Erythroblast (primary cell): ENCODE results near the gene FANCC.

Source experiments
- GATA1 ChIP-seq: IDR thresholded peaks from 2 replicates; pipeline ENCODE4 v1.6.1; 2011; ENCODE audit warnings: low read depth, mild to moderate bottlenecking, control low read depth, low read length, moderate library complexity
- POLR2A ChIP-seq: IDR thresholded peaks from 2 replicates; pipeline ENCODE4 v1.6.1; 2011; ENCODE audit warnings: mild to moderate bottlenecking, low read length

- no peak for TF ChIP-seq POLR2A
- TF ChIP-seq GATA1, result no peak
Observed at GRCh38 chr9:95204310-95204709, 113.2 kb downstream of the FANCC start.
